HEK293T (cell line): Measurements from ENCODE around the gene RNF31.

ENCODE experiments used
- CTCF ChIA-PET: fragments of 350-600 bp; formaldehyde crosslinking; extraction: SDS; loops from one replicate; lab custom pipeline; 2021; ENCODE audit warnings: antibody characterized with exemption, inconsistent platforms; lab: Yijun Ruan, JAX
- POLR2A ChIA-PET: fragments of 350-600 bp; formaldehyde crosslinking; extraction: SDS; loops from one replicate; lab custom pipeline; 2020; ENCODE audit warnings: antibody characterized with exemption, inconsistent platforms; lab: Yijun Ruan, JAX
- DNase-seq: peaks from one replicate; pipeline ENCODE4 v3.0.0; 2012; ENCODE audit warnings: mixed read lengths; ENCODE audit errors: extremely low spot score
- ARNT ChIP-seq: fragments of 450-650 bp; IDR thresholded peaks from 2 replicates; pipeline ENCODE4 v1.6.1; 2017; ENCODE audit warnings: mild to moderate bottlenecking
- BHLHE40 ChIP-seq: fragments of 450-650 bp; IDR thresholded peaks from 2 replicates; pipeline ENCODE4 v1.6.1; 2016; ENCODE audit warnings: mild to moderate bottlenecking, moderate library complexity, borderline replicate concordance
- CTBP1 ChIP-seq: fragments of 450-650 bp; IDR thresholded peaks from 2 replicates; pipeline ENCODE4 v1.6.1; 2016; ENCODE audit warnings: borderline replicate concordance
- ELF4 ChIP-seq: fragments of 450-650 bp; IDR thresholded peaks from 2 replicates; pipeline ENCODE4 v1.6.1; 2017; ENCODE audit warnings: antibody characterized with exemption
- FOXA1 ChIP-seq: fragments of 450-650 bp; IDR thresholded peaks from 2 replicates; pipeline ENCODE4 v1.6.1; 2016; ENCODE audit warnings: mild to moderate bottlenecking
- FOXK2 ChIP-seq: fragments of 450-650 bp; IDR thresholded peaks from 2 replicates; pipeline ENCODE4 v1.6.1; 2016; ENCODE audit warnings: mild to moderate bottlenecking
- FOXM1 ChIP-seq: fragments of 450-650 bp; IDR thresholded peaks from 2 replicates; pipeline ENCODE4 v1.6.1; 2017; ENCODE audit warnings: mild to moderate bottlenecking, borderline replicate concordance
- HDGF ChIP-seq: fragments of 450-650 bp; IDR thresholded peaks from 2 replicates; pipeline ENCODE4 v1.6.1; 2017; ENCODE audit warnings: antibody characterized with exemption, borderline replicate concordance
- L3MBTL2 ChIP-seq: fragments of 450-650 bp; conservative IDR thresholded peaks from 2 replicates; pipeline ENCODE4 v1.6.1; 2016; ENCODE audit warnings: mild to moderate bottlenecking
- LEF1 ChIP-seq: fragments of 450-650 bp; IDR thresholded peaks from 2 replicates; pipeline ENCODE4 v1.6.1; 2017; ENCODE audit warnings: mild to moderate bottlenecking, borderline replicate concordance
- NFRKB ChIP-seq: fragments of 450-650 bp; IDR thresholded peaks from 2 replicates; pipeline ENCODE4 v1.6.1; 2016; ENCODE audit warnings: mild to moderate bottlenecking, moderate library complexity
- SP1 ChIP-seq: fragments of 450-650 bp; IDR thresholded peaks from 2 replicates; pipeline ENCODE4 v1.6.1; 2017
- SUZ12 ChIP-seq: fragments of 450-650 bp; IDR thresholded peaks from 2 replicates; pipeline ENCODE4 v1.6.1; 2016; ENCODE audit warnings: mild to moderate bottlenecking
- TARDBP ChIP-seq: fragments of 450-650 bp; IDR thresholded peaks from 2 replicates; pipeline ENCODE4 v1.6.1; 2016
- ZNF384 ChIP-seq: fragments of 450-650 bp; IDR thresholded peaks from 2 replicates; pipeline ENCODE4 v1.6.1; 2016
- TF ChIP-seq, protein P1 (sequence below): fragments of 450-650 bp; IDR thresholded peaks from 2 replicates; pipeline ENCODE4 v1.6.1; 2016

The RNF31 gene

DNA sequence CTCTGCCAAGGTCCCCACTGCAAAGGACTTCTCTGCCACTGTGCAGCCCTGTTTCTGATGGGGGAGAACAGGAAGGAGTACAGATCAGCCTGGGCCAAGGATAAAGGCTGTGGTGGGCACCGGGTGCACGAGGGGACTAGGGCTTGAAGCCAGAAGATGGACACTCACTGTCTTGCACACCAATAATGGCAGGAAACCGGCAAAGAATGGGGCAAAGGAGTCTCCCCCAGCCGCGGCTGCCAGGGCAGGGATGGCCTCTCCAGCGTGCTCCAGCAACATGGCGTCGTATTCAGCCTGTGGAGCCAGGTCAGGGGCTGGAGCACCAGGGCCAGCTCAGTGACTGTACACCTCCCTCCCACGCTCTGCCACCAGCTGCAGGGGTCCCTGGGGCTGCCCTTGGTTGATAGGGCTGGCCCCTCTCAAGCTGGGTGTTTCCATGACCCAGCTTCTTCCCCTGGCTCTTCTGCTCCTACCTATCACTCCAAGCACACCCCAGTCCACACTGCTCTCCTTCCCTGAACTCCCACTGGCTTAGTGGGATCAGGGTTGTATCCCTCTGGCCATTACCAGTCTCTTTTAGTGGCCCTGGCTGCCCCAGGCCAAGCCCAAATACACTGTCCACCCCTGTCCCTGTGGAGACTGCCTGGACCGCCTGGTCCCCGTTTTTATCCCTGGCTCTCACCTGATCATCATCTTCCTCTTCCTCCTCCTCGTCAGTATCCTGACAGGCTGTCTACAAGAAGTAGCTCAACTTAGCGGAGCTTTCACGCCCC lies 35.0 kb downstream of the RNF31 start:
- CTCF ChIA-PET: interaction anchor here (1.1 kb wide), 1 partner anchor 124 kb away, joined by 3 read pairs; no protein-coding TSS in a partner anchor
- DNase-seq: no peak
- POLR2A ChIA-PET: interaction anchor here (0.8 to 1.0 kb wide), 2 partner anchors 31 to 41 kb away, joined by 3 to 4 read pairs; partner anchors contain the start of genes CHMP4A and EMC9
- TF ChIP-seq L3MBTL2: no peak
- TF ChIP-seq SP1: no peak
- no peak for TF ChIP-seq SUZ12
- no peak for TF ChIP-seq HDGF
- TF ChIP-seq, protein P1, sequence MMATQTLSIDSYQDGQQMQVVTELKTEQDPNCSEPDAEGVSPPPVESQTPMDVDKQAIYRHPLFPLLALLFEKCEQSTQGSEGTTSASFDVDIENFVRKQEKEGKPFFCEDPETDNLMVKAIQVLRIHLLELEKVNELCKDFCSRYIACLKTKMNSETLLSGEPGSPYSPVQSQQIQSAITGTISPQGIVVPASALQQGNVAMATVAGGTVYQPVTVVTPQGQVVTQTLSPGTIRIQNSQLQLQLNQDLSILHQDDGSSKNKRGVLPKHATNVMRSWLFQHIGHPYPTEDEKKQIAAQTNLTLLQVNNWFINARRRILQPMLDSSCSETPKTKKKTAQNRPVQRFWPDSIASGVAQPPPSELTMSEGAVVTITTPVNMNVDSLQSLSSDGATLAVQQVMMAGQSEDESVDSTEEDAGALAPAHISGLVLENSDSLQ: no peak
- TF ChIP-seq ARNT: no peak
- TF ChIP-seq NFRKB: no peak
- TF ChIP-seq LEF1: no peak
- TF ChIP-seq FOXA1: no peak
- no peak for TF ChIP-seq BHLHE40
- TF ChIP-seq FOXK2: no peak
- TF ChIP-seq CTBP1: no peak
- TF ChIP-seq ELF4: no peak
- TF ChIP-seq ZNF384: no peak
- no peak for TF ChIP-seq FOXM1
- TF ChIP-seq TARDBP: no peak

DNA sequence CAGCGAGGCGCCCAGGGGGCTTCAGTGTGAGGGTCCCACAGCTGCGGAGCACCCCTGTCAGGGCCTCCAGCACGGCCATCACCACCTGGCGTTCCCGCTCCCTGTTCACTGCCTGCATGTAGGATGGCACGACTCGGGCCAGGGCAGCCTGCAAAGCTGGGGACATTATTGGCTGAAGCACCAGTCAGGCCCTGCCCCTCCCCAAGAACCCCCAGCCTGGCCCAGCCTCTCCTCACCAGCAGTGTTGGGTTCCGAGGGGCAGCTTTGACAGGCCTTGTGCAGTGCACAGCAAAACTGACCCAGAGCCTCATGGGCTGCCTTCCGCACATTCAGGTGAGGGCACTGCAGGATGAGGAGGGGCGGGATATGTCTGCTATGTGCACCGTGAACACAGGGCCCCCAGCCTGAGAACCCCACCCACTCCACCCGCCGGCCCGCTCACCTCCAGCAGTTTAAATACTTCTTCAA lies 35.8 kb downstream of the RNF31 start:
- DNase-seq: no peak
- ChIA-PET POLR2A (interaction anchor here (0.8 to 1.0 kb wide), 2 partner anchors 30 to 42 kb away, joined by 3 to 4 read pairs; partner anchors contain the start of genes CHMP4A and EMC9), CTCF (interaction anchor here (1.1 kb wide), 1 partner anchor 125 kb away, joined by 3 read pairs; no protein-coding TSS in a partner anchor)
- no peak for TF ChIP-seq ARNT
- no peak for TF ChIP-seq CTBP1
- TF ChIP-seq ZNF384: no peak
- no peak for TF ChIP-seq FOXK2
- no peak for TF ChIP-seq FOXM1
- no peak for TF ChIP-seq LEF1
- TF ChIP-seq NFRKB: no peak
- TF ChIP-seq, protein P1: no peak
- TF ChIP-seq HDGF: no peak
- no peak for TF ChIP-seq TARDBP

DNA sequence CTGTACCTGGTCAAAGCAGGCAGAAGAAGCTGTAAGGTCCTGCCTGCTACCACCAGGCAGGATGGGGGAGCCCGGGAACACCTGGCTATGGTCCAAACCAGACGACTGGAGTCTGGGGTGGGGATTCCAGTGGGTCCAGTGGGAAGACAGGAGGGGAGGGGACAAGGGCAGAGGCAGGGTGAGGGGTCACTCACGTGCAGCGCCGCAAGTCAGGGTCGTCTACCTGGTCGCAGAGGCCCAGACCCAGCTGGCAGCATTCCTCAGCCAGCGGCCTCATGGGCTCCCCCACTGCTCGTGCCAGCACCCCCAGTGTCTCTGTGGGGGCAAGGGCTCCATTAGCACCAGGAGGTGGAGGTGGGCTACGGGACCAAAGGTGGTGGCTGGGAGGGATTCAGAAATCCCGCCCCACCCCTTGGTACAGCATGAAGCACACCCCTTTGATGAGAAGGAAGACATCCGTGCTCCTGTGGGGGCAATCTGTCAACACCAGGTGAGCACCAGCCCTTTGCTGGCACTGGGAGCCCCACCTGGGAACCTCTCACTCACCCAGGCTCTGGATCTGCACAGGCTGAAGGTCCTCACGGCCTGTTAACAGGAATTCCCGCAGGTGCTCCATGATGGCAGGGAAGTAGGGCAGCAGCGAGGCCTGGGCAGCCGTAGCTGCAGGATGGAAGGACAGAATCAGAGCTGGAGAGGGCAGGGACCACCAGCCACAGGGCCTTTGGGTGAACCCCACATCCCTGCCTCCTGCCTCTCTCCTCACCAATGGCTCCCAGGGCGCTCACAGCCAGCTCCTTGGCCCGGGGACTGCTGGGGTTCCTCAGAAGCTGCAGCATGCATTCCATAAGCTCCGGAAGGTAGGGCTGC lies 37.0 kb downstream of the RNF31 start:
- TF ChIP-seq CTBP1: no peak
- no peak for TF ChIP-seq TARDBP
- TF ChIP-seq, protein P1: no peak
- no peak for TF ChIP-seq L3MBTL2
- no peak for TF ChIP-seq FOXM1
- TF ChIP-seq SP1: no peak
- no peak for TF ChIP-seq ARNT
- POLR2A ChIA-PET: interaction anchor here (2.9 kb wide), 1 partner anchor 11 kb away, joined by 14 read pairs; the partner anchor contains the start of gene TM9SF1
- CTCF ChIA-PET: interaction anchor here (1.6 kb wide), 1 partner anchor 23 kb away, joined by 4 read pairs; the partner anchor contains the start of gene IRF9
- DNase-seq: no peak

DNA sequence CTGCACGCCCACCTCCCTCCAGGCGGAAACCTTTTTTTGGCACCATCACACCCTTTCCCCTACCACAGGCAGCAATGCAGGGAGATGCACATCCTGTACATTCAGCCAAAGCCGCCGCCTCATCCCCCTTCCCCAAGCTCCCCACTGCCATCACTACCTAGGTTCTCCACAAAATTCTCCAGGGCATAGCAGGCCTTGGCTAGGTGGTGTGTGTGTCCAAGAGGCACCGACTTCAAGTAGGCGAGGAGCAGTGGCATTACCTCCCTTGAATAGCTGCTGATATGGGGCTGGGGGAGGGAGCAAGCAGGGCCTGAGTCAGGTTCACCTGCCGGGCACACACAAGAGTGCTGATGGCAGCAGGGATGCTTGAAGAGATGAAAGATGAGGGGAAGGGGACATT lies 37.7 kb downstream of the RNF31 start:
- DNase-seq: no peak
- TF ChIP-seq FOXK2 (no peak), ARNT (no peak), SUZ12 (no peak), LEF1 (no peak), FOXA1 (no peak), BHLHE40 (no peak), TARDBP (no peak), L3MBTL2 (no peak)
- ChIA-PET CTCF (interaction anchor here (1.6 kb wide), 1 partner anchor 24 kb away, joined by 4 read pairs; the partner anchor contains the start of gene IRF9), POLR2A (interaction anchor here (0.7 to 2.9 kb wide), 3 partner anchors 8 to 44 kb away, joined by 3 to 14 read pairs (median 4); partner anchors contain the start of genes EMC9 and TM9SF1)

DNA sequence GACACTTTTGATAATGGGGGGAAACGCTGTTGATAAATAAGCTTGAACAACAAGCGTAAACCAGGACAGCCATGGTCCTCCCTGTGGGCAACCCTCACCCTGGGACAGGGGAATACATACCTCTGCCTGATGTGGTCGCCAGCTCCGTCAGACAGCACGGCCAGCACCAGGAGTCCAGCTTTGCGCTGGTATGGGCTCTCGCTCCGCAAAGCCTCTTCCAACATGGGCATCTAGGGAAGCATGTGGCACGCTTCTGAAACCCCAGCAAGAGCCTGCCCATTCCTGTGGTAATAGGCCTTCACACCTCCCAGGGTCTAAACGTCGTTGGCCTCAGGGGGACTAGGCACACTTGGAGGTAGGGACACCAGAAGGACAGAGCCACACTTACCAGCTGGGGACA lies 38.4 kb downstream of the RNF31 start:
- CTCF ChIA-PET: interaction anchor here (1.6 kb wide), 1 partner anchor 24 kb away, joined by 4 read pairs; the partner anchor contains the start of gene IRF9
- no peak for DNase-seq
- POLR2A ChIA-PET: interaction anchor here (0.7 to 2.9 kb wide), 4 partner anchors 8 to 44 kb away, joined by 3 to 14 read pairs (median 4); partner anchors contain the start of genes EMC9 and TM9SF1
- no peak for TF ChIP-seq NFRKB
- TF ChIP-seq TARDBP: no peak
- TF ChIP-seq L3MBTL2: no peak
- no peak for TF ChIP-seq ELF4
- no peak for TF ChIP-seq SUZ12
- no peak for TF ChIP-seq SP1
- no peak for TF ChIP-seq ZNF384
- TF ChIP-seq, protein P1: no peak
- no peak for TF ChIP-seq FOXM1
- TF ChIP-seq ARNT: no peak
